ENCODE results near the gene PANX2. TPM values are rescaled to one million over a fixed set of nuclear protein-coding genes. Genes with fewer than 3 reads are reported as not detected.
A peak's percentile ranks its signal among the peaks of the same experiment; 100 is the strongest.
"Not testable (repeated sequence)": the region's sequence is repeated elsewhere in the genome, so short reads cannot be mapped to it uniquely, and the experiment has no call there.

Gene PANX2, protein sequence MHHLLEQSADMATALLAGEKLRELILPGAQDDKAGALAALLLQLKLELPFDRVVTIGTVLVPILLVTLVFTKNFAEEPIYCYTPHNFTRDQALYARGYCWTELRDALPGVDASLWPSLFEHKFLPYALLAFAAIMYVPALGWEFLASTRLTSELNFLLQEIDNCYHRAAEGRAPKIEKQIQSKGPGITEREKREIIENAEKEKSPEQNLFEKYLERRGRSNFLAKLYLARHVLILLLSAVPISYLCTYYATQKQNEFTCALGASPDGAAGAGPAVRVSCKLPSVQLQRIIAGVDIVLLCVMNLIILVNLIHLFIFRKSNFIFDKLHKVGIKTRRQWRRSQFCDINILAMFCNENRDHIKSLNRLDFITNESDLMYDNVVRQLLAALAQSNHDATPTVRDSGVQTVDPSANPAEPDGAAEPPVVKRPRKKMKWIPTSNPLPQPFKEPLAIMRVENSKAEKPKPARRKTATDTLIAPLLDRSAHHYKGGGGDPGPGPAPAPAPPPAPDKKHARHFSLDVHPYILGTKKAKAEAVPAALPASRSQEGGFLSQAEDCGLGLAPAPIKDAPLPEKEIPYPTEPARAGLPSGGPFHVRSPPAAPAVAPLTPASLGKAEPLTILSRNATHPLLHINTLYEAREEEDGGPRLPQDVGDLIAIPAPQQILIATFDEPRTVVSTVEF
- 0.43 TPM for total RNA-seq
- long read RNA-seq = 0 reads

DNA sequence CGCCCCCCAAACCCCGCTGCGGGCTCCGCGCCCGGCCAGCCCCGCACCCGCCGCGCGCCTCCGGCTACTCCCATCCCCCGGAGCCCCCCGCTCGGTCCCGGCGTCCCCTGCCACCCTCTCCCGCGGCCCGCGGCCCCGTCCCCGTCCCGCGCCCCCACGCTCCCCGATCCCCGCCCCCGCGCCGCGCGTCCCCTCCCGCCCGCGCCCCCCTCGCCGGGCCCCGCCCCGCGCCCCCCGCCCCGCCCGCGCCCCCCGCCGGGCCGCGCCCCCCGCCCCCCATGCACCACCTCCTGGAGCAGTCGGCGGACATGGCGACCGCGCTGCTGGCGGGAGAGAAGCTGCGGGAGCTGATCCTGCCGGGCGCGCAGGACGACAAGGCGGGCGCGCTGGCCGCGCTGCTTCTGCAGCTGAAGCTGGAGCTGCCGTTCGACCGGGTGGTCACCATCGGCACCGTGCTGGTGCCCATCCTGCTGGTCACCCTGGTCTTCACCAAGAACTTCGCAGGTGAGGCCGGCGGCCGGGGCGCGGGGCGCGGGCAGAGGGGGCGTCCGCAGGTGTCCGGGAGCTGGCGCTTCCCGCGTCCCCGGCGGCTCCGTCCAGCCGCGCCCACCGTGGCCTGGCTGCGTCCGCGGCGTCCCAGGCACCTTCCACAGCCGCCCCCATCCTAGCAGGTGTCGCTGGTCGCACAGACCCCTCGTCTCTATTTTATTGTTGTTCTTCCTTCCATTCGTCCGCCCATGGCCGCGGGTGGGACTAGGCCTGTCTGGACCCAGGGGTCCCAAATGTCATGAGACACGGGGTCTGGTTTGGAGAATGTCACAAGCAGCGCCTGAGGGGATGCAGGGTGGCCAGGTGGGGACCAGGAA is at the start of gene PANX2:
PANX2 (plus strand) TSS at position 279 of the 866 bp plus-strand sequence; CDS start at position 279, 0 bp downstream.
- ATAC-seq = no peak
- peak; percentile 73 for DNase-seq (ENCODE audit: missing footprints)
- intact Hi-C loops (cut with DNase I) = no loop called here

DNA sequence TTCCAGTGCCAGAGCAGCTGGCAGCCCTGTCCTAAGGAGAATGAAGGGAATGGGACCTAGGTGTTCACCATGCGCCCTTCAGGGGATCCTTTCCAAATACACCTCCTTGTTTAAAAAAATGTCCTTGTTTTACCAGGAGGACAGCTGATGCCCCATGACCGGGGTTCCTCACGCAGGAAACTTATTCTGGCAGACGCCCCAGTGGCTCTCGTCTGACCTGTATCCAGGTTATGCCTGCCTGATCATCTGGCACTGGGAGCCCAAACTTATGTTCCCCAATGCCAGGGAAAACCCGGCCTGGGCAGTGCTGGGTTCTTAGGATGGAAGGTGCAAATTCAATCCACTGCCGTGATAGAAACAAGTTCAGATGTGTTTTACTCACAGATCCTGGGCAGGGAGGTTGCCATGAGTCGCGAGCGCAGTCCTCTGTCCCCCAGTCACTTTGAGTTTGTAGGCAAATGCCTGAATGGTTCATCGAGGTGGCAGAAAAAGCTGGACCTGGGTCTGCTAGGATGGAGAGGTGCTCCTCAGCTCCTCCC is 49.3 kb upstream of the PANX2 start:
- no peak for DNase-seq (ENCODE audit: missing footprints)
- ATAC-seq = no peak
- intact Hi-C loops (cut with DNase I) = no loop called here

DNA sequence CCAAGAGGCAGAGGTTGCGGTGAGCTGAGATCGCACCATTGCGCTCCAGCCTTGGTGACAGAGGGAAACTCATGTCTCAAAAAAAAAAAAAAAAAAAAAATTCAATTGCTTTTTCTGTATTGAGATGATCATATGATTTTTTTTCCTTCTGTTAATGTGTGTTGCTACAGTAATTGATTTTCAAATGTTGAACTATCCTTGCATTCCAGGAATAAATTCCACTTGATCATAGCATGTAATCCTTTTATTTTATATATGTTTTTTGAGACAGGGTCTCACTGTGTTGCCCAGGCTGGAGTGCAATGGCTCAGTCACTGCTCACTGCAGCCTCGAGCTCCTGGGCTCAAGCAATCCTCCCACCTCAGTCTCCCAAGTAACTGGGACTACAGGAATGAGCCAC is 47.4 kb upstream of the PANX2 start:
- intact Hi-C loops (cut with DNase I) = no loop called here
- DNase-seq (ENCODE audit: missing footprints) = no peak
- no peak for ATAC-seq

DNA sequence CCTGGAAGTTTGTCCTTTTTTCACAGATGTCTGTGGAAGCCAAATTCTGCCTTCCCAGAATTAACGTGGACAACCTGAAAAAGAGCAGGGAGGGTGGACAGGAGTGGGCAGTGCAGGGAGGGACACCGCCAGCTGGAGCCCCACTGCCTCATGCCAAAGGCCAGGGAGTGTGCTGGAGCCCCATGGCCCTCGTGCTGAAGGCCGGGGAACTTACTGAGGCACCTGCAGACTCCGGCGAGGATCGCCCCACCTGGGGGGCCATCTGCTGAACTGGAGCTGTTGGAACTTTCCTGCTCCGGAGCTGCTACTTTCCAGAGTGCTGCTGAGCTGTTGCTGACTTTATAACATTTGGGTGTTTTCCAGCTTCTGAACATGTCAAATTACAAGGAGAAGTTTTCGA is 45.5 kb upstream of the PANX2 start:
- DNase-seq (ENCODE audit: missing footprints) (no peak), ATAC-seq (no peak)
- intact Hi-C loops (cut with DNase I) = no loop called here

DNA sequence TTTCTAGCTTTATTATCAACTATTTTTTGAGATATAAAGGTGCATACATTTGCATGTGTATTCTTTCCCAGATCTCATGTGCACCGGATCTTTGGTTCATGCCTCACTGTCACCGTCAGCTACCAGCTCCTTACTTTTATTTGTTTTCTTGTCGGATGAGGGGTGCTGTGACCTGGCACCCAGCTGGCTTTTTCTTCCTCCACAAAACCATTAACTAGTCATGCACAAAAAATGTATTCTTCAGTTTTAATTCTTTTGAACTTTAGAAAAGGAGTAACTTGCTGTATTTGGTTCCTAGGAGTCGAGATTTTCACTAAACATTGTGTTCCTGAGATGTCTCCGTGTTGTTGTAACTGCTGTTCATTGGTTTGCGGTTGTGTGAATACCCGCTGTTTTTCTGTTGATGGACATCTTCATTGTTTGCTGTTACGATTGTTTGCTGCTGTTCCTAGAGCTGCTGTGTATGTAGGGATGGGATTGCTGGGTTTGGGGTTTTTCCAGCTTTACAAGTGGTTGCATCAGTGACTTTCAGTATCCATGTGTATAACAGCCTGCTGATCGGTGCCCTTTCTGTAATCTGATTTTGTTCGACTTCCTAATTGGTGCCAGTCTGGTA is 41.3 kb upstream of the PANX2 start:
- DNase-seq (ENCODE audit: missing footprints) (no peak), ATAC-seq (no peak)
- intact Hi-C loops (cut with DNase I) = no loop called here

DNA sequence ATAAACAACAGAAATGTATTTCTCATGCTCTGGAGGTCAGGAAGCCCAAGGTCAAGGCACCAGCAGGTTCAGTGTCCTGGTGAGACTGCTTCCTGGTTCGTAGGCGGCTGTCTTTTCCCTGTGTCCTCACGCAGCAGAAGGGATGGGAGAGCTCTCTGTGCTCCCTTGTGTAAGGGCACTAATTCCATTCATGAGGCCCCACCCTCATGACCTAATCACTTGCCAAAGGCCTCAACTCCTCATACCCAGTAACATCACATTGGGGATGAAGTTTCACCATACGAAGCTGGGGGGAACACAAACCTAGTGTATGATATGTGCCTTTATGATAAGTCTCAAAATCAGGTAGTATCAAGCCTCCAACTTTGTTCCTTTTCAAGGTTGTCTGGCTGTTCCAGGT is 38.6 kb upstream of the PANX2 start:
- ATAC-seq = no peak
- DNase-seq (ENCODE audit: missing footprints) = no peak
- intact Hi-C loops (cut with DNase I) = no loop called here

DNA sequence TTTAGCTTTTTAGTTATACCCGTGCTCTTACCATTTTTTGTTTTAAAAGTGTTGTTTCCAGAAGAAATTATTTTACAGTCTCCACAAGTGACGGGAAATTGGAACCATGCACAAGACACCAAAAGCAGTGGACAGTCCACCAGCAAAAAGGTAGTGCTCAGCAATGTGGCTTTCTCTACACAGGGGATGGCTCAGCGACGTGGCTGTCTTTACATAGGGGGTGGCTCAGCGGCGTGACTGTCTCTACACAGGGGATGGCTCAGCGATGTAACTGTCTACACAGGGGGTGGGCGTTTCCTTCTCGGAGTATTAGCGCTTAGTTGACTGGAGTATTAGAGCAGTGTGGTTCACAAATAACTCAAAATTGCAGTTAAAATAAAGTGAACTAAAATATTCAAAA is 36.0 kb upstream of the PANX2 start:
- intact Hi-C loops (cut with DNase I) = no loop called here
- no peak for DNase-seq (ENCODE audit: missing footprints)

GRCh38 chr22:50136581-50137015 is 33.9 kb upstream of the PANX2 start:
- intact Hi-C loops (cut with DNase I) = no loop called here
- ATAC-seq = no peak

More for the DNA sequence above, 36.0 kb upstream of the PANX2 start:
- ATAC-seq = no peak

GRCh38 chr22:50137277-50137676 is 33.3 kb upstream of the PANX2 start:
- DNase-seq (ENCODE audit: missing footprints); intact Hi-C loops (cut with DNase I); ATAC-seq: not testable (repeated sequence)

More at GRCh38 chr22:50136581-50137015, 33.9 kb upstream of the PANX2 start:
- no peak for DNase-seq (ENCODE audit: missing footprints)

GRCh38 chr22:50138041-50138440 is 32.5 kb upstream of the PANX2 start:
- intact Hi-C loops (cut with DNase I) = no loop called here
- ATAC-seq = no peak

DNA sequence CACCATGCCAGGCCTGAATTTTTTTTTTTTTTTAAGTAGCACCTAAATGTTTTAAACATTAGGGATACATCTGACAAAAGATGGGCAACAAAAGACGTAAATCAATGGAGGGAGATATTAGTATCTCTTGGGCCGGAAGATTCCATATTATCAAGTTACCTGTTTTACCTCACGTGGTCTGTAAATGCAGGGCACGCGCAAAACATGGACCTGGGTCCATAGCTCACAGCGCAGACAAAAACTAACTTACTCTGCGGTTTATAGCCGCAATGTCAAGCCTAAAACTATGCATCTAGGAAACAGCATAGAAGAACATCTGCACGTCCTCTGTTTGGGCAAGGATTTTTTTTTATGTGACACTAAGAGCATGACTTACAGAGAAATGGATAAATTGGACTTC is 31.5 kb upstream of the PANX2 start:
- intact Hi-C loops (cut with DNase I) = no loop called here
- DNase-seq (ENCODE audit: missing footprints) = no peak
- no peak for ATAC-seq

More at GRCh38 chr22:50138041-50138440, 32.5 kb upstream of the PANX2 start:
- no peak for DNase-seq (ENCODE audit: missing footprints)

GRCh38 chr22:50139843-50140415 is 30.6 kb upstream of the PANX2 start:
- intact Hi-C loops (cut with DNase I) = no loop called here
- ATAC-seq (no peak), DNase-seq (ENCODE audit: missing footprints) (no peak)

- no peak for DNase-seq (ENCODE audit: missing footprints)
- intact Hi-C loops (cut with DNase I) = no loop called here
Observed at GRCh38 chr22:50140615-50141014, 29.9 kb upstream of the PANX2 start.

GRCh38 chr22:50141462-50141861 is 29.1 kb upstream of the PANX2 start:
- DNase-seq (ENCODE audit: missing footprints) = no peak
- intact Hi-C loops (cut with DNase I) = no loop called here
- no peak for ATAC-seq

More at GRCh38 chr22:50140615-50141014, 29.9 kb upstream of the PANX2 start:
- no peak for ATAC-seq

DNA sequence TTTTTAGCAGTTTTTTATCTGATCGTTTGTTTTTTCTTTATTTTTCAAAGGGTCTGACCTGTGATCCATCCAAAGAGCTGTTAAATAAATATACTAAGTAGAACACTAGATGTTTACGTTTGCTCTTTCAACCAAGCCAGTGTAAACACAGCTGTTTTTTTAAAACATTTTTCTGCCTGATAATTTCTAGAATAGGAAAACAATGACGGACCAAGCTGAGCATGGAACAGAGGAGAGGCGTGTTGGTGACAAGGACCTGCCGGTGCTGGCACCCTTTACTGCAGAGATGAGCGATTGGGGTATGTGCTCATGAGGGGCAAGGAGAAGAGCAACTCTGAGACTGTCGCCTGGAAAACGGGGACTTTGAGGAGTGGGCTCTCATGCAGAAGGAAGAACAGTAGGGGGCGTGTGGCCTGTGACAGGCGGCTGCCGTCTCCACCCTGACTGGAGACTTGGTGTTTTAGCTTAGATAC is 28.6 kb upstream of the PANX2 start:
- ATAC-seq (no peak), DNase-seq (ENCODE audit: missing footprints) (no peak)
- intact Hi-C loops (cut with DNase I) = no loop called here

GRCh38 chr22:50143096-50143495 is 27.4 kb upstream of the PANX2 start:
- no peak for ATAC-seq
- DNase-seq (ENCODE audit: missing footprints) = no peak
- intact Hi-C loops (cut with DNase I) = no loop called here

GRCh38 chr22:50144005-50144614 is 26.4 kb upstream of the PANX2 start:
- intact Hi-C loops (cut with DNase I) = no loop called here
- ATAC-seq (no peak), DNase-seq (ENCODE audit: missing footprints) (no peak)

Data from Right ventricle myocardium inferior (tissue), 1 donor.